ENCODE results near the gene CD3G.

Gene CD3G

DNA sequence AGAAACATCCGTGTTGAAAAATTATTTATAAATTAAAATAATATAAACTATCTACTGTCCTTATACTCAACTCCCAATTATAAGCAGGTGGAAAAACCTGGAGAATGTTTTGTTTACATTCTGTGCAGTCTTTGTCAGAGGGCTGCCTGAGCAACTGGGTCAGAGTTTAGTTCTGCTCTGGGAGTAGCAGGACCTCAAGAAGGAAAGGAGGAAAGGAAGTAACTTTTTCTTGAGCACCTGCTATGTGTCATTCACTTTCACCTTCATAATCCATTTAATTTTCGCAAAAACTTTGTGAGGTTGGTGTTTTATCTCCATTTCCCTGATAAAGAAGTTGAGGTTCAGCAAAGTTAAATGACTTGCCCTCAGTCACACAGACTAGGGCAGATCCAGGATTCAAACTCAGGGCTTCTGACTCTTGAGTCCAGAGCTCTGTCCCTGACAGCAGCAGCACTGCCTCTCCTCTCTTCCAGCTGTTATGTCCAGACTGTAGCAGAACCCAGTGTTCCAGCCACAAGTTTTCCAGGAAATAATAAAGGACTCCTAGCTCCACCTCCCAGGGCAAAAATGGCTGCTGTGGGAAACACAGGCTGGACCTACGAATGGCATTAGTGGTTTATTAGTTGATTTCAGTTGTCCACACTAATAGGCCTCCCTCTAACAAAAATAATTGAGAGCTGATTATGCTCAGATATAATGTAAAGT is 33.2 kb upstream of the CD3G start:
- Histone ChIP-seq H3K27me3 (ENCODE audit: control insufficient read depth in 1 of 2, insufficient read depth in 2 of 2, low read length in 2 of 2) (peaks cover 24% of the 10 kb centered on the region in 2 donors), H3K4me1 (ENCODE audit: control insufficient read depth, insufficient read depth, low read length) (peaks cover 6% of the 10 kb centered on the region), H3K27ac (ENCODE audit: low read length) (no peak overlapping the region), H3K36me3 (ENCODE audit: control insufficient read depth in 2 of 2, insufficient read depth in 2 of 2, low read length in 2 of 2) (no peaks in the 10 kb centered on the region), H3K9ac (ENCODE audit: low read length in 2 of 2) (no peak overlapping the region), H3K9me3 (ENCODE audit: control insufficient read depth in 2 of 2, low read length in 2 of 2) (no peaks in the 10 kb centered on the region), H3K4me3 (ENCODE audit: low read length in 2 of 2) (no peak overlapping the region)

- H3K4me1 ChIP-seq (ENCODE audit: control insufficient read depth, insufficient read depth, low read length): peaks cover 7% of the 10 kb centered on the region
- no peaks in the 10 kb centered on the region for H3K36me3 ChIP-seq (ENCODE audit: control insufficient read depth in 2 of 2, insufficient read depth in 2 of 2, low read length in 2 of 2)
- no peak overlapping the region for H3K4me3 ChIP-seq (ENCODE audit: low read length in 2 of 2)
- H3K27me3 ChIP-seq (ENCODE audit: control insufficient read depth in 1 of 2, insufficient read depth in 2 of 2, low read length in 2 of 2): peaks cover 24 to 25% of the 10 kb centered on the region in 2 donors
- H3K27ac ChIP-seq (ENCODE audit: low read length): no peak overlapping the region
- no peak overlapping the region for H3K9ac ChIP-seq (ENCODE audit: low read length in 2 of 2)
- no peaks in the 10 kb centered on the region for H3K9me3 ChIP-seq (ENCODE audit: control insufficient read depth in 2 of 2, low read length in 2 of 2)
These were observed 32.6 kb upstream of the CD3G start for GRCh38 chr11:118311518-118311917.

DNA sequence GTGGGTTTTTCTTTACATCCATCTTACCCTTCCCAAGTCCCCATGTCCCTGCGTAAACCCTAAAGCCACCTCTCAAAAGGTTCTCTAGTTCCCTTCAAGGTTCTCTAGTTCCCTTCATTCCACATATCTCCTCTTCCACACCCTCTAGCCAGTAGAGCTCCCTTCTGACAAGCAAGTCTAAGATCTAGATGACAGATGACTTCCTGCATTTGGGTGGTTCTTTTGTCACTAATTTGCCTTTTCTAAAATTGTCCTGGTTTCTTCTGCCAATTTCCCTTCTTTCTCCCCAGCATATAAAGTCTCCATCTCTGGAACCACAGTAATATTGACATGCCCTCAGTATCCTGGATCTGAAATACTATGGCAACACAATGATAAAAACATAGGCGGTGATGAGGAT is 31.8 kb upstream of the CD3G start:
- peaks cover 9% of the 10 kb centered on the region for H3K4me1 ChIP-seq (ENCODE audit: control insufficient read depth, insufficient read depth, low read length)

DNA sequence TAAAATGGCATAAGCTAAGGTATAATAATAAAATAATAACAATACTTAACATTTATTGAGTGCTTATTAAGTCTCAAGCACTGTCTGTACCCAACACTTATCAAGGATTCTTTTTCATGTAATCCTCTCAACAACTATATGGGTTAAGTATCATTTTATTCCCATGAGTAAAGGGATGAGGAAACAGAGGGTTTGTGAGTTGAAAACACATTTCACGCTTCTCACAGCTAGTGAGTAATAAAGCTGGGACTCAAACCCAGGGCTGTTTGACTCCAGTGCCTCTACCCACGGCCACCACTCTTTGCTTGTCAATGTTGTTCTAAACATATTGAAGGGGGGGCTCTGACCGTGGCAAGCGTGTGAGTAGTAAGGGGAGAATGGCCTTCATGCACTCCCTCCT is 30.9 kb upstream of the CD3G start:
- Histone ChIP-seq H3K27ac (ENCODE audit: low read length) (no peak overlapping the region), H3K36me3 (ENCODE audit: control insufficient read depth in 2 of 2, insufficient read depth in 2 of 2, low read length in 2 of 2) (no peaks in the 10 kb centered on the region), H3K9ac (ENCODE audit: low read length in 2 of 2) (no peak overlapping the region), H3K4me3 (ENCODE audit: low read length in 2 of 2) (no peak overlapping the region), H3K27me3 (ENCODE audit: control insufficient read depth in 1 of 2, insufficient read depth in 2 of 2, low read length in 2 of 2) (peaks cover 27 to 28% of the 10 kb centered on the region in 2 donors), H3K4me1 (ENCODE audit: control insufficient read depth, insufficient read depth, low read length) (peaks cover 9% of the 10 kb centered on the region), H3K9me3 (ENCODE audit: control insufficient read depth in 2 of 2, low read length in 2 of 2) (no peaks in the 10 kb centered on the region)

More for the DNA sequence above, 31.8 kb upstream of the CD3G start:
- Histone ChIP-seq H3K27ac (ENCODE audit: low read length) (no peak overlapping the region), H3K4me3 (ENCODE audit: low read length in 2 of 2) (no peak overlapping the region), H3K9me3 (ENCODE audit: control insufficient read depth in 2 of 2, low read length in 2 of 2) (no peaks in the 10 kb centered on the region), H3K9ac (ENCODE audit: low read length in 2 of 2) (no peak overlapping the region), H3K36me3 (ENCODE audit: control insufficient read depth in 2 of 2, insufficient read depth in 2 of 2, low read length in 2 of 2) (no peaks in the 10 kb centered on the region), H3K27me3 (ENCODE audit: control insufficient read depth in 1 of 2, insufficient read depth in 2 of 2, low read length in 2 of 2) (peaks cover 27 to 28% of the 10 kb centered on the region in 2 donors)

- Histone ChIP-seq H3K9ac (ENCODE audit: low read length in 2 of 2) (no peak overlapping the region), H3K4me3 (ENCODE audit: low read length in 2 of 2) (no peak overlapping the region), H3K27ac (ENCODE audit: low read length) (no peak overlapping the region)
These were observed 29.1 kb upstream of the CD3G start for GRCh38 chr11:118314988-118315411.

DNA sequence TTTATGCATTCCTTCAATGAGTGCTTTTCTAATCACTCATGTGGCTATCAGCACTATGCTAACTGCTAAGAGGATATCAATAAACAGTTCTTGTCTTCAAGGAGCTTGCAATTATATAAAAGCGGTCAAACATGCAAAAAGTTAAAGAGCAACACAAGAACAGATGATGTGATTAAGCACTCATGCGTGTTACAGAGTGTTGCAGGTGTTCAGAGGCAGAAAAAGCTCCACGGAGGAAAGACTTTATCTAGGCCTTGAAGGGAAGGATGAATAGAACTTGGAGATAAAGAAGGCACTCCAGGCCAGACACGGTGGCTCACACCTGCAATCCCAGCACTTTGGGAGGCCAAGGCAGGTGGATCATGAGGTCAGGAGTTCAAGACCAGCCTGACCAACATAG is 26.0 kb upstream of the CD3G start:
- H3K9ac ChIP-seq (ENCODE audit: low read length in 2 of 2): no peak overlapping the region
- H3K4me3 ChIP-seq (ENCODE audit: low read length in 2 of 2): no peak overlapping the region
- H3K27me3 ChIP-seq (ENCODE audit: control insufficient read depth in 1 of 2, insufficient read depth in 2 of 2, low read length in 2 of 2): peaks cover 24 to 27% of the 10 kb centered on the region in 2 donors
- no peak overlapping the region for H3K27ac ChIP-seq (ENCODE audit: low read length)
- H3K36me3 ChIP-seq (ENCODE audit: control insufficient read depth in 2 of 2, insufficient read depth in 2 of 2, low read length in 2 of 2): no peaks in the 10 kb centered on the region
- peaks cover 9% of the 10 kb centered on the region for H3K4me1 ChIP-seq (ENCODE audit: control insufficient read depth, insufficient read depth, low read length)
- no peaks in the 10 kb centered on the region for H3K9me3 ChIP-seq (ENCODE audit: control insufficient read depth in 2 of 2, low read length in 2 of 2)

More at GRCh38 chr11:118314988-118315411, 29.1 kb upstream of the CD3G start:
- H3K36me3 ChIP-seq (ENCODE audit: control insufficient read depth in 2 of 2, insufficient read depth in 2 of 2, low read length in 2 of 2): no peaks in the 10 kb centered on the region
- no peaks in the 10 kb centered on the region for H3K9me3 ChIP-seq (ENCODE audit: control insufficient read depth in 2 of 2, low read length in 2 of 2)
- H3K27me3 ChIP-seq (ENCODE audit: control insufficient read depth in 1 of 2, insufficient read depth in 2 of 2, low read length in 2 of 2): peaks cover 27 to 28% of the 10 kb centered on the region in 2 donors
- peaks cover 9% of the 10 kb centered on the region for H3K4me1 ChIP-seq (ENCODE audit: control insufficient read depth, insufficient read depth, low read length)

DNA sequence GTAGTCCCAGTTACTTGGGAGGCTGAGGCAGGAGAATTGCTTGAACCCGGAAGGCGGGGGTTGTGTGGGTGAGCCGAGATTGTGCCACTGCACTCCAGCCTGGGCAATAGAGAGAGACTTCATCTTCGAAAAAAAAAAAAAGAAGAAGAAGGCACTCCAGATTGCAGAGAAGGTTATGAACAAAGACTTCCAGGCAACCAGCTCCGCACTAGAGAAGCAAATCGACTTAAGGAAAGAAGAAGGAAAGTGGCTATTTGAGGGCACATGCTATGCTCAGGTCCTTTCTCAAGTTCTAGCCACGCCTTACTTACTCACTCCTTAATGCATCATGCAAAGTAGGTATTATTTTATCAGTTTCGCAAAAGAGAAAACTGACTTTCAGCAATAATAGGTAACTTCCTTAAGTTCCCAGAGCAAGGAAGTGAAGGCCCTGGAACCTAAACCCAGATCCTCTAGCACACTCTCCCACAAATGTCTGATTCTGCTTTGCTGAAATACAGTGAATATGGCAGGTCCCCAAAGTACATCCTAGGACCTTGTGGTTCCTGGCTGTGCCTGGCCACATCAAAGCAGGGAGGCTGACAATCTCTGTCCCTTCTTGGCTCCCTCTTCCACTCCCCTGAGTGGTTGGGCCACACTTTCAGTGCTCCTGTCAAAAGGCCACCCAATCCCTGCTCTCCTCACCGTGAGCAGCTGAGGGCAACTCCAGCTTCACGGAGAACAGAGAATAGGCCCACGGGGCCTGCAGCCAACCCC is 25.4 kb upstream of the CD3G start:
- peaks cover 9% of the 10 kb centered on the region for H3K4me1 ChIP-seq (ENCODE audit: control insufficient read depth, insufficient read depth, low read length)
- no peak overlapping the region for H3K4me3 ChIP-seq (ENCODE audit: low read length in 2 of 2)
- no peak overlapping the region for H3K9ac ChIP-seq (ENCODE audit: low read length in 2 of 2)
- no peak overlapping the region for H3K27ac ChIP-seq (ENCODE audit: low read length)
- H3K27me3 ChIP-seq (ENCODE audit: control insufficient read depth in 1 of 2, insufficient read depth in 2 of 2, low read length in 2 of 2): peaks cover 18 to 24% of the 10 kb centered on the region in 2 donors
- no peaks in the 10 kb centered on the region for H3K36me3 ChIP-seq (ENCODE audit: control insufficient read depth in 2 of 2, insufficient read depth in 2 of 2, low read length in 2 of 2)
- H3K9me3 ChIP-seq (ENCODE audit: control insufficient read depth in 2 of 2, low read length in 2 of 2): no peaks in the 10 kb centered on the region

DNA sequence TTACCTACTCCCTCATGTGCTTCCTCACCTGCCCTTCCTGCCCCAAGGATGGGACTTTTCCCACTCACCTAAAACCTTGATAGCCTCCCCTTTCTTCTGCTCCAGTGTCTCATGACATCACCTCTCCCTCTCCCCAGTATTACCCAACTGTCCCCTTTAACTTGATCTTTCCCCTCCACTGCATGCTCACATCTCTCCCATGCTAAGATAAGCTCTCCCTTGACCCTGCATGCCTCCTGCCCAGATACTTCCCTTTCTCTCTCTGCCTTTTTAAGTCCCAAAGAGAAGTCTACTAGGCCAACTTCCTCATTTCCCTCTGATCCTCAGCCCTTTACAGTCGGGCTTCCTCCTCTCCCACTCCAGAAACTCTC is 24.8 kb upstream of the CD3G start:
- no peak overlapping the region for H3K27ac ChIP-seq (ENCODE audit: low read length)
- H3K4me3 ChIP-seq (ENCODE audit: low read length in 2 of 2): no peak overlapping the region
- H3K36me3 ChIP-seq (ENCODE audit: control insufficient read depth in 2 of 2, insufficient read depth in 2 of 2, low read length in 2 of 2): no peaks in the 10 kb centered on the region
- peaks cover 13 to 18% of the 10 kb centered on the region in 2 donors for H3K27me3 ChIP-seq (ENCODE audit: control insufficient read depth in 1 of 2, insufficient read depth in 2 of 2, low read length in 2 of 2)
- no peaks in the 10 kb centered on the region for H3K9me3 ChIP-seq (ENCODE audit: control insufficient read depth in 2 of 2, low read length in 2 of 2)
- peaks cover 9% of the 10 kb centered on the region for H3K4me1 ChIP-seq (ENCODE audit: control insufficient read depth, insufficient read depth, low read length)
- no peak overlapping the region for H3K9ac ChIP-seq (ENCODE audit: low read length in 2 of 2)

DNA sequence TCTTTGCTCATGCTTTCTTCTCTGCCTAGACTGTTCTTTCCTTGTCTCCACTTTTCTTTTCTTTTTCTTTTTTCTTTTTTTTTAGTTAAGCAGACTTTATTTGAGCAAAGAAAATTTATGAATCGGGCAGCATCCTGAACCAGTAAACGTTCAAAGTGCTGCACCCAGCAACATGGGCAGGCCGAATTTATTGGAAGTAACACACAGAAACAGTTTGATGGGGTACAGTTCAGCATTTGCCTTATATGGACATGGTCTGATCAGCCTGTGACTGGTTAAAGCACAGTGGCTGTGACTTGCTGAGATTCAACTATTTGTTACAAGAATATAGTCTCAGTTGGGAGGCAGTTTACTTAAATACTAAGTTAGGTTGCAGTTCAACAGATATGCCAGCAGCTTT is 23.6 kb upstream of the CD3G start:
- H3K27ac ChIP-seq (ENCODE audit: low read length): no peak overlapping the region
- H3K36me3 ChIP-seq (ENCODE audit: control insufficient read depth in 2 of 2, insufficient read depth in 2 of 2, low read length in 2 of 2): no peaks in the 10 kb centered on the region
- H3K9ac ChIP-seq (ENCODE audit: low read length in 2 of 2): no peak overlapping the region
- H3K4me3 ChIP-seq (ENCODE audit: low read length in 2 of 2): no peak overlapping the region
- H3K9me3 ChIP-seq (ENCODE audit: control insufficient read depth in 2 of 2, low read length in 2 of 2): no peaks in the 10 kb centered on the region
- peaks cover 3% of the 10 kb centered on the region for H3K4me1 ChIP-seq (ENCODE audit: control insufficient read depth, insufficient read depth, low read length)
- H3K27me3 ChIP-seq (ENCODE audit: control insufficient read depth in 1 of 2, insufficient read depth in 2 of 2, low read length in 2 of 2): peaks cover 4 to 14% of the 10 kb centered on the region in 2 donors

DNA sequence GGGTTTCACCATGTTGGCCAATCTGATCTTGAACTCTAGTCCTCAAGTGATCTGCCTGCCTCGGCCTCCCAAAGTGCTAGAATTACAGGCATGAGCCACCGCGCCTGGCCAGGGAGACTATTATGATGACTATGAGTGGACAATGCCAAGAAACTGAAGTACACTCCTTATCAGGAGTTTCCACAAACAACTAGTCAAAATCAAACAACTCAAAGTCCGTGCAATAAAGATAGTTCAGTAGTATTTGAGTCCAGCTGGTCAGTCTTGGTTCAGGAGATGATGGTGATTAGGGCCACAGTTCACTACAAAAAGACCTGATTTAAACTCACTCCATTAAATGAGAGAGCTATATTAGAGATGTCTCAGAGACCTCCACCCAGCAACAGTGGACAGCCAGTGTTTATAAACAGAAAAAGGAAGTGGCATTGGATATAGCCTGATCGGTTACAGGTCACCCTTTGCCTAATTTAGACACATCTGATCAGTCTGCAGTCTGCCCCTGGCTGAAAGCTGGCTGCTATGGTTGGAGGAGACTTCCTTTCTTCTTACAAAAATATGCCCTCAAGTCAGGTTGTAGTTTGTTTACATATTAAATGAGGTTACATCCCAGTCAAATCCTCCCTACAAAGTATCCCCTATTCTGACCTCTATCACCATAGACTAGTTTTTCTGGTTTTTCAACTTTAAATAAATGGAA is 22.6 kb upstream of the CD3G start:
- H3K9me3 ChIP-seq (ENCODE audit: control insufficient read depth in 2 of 2, low read length in 2 of 2): no peaks in the 10 kb centered on the region
- no peak overlapping the region for H3K4me3 ChIP-seq (ENCODE audit: low read length in 2 of 2)
- peaks cover 1% of the 10 kb centered on the region for H3K4me1 ChIP-seq (ENCODE audit: control insufficient read depth, insufficient read depth, low read length)
- H3K27me3 ChIP-seq (ENCODE audit: control insufficient read depth in 1 of 2, insufficient read depth in 2 of 2, low read length in 2 of 2): peaks cover 3 to 13% of the 10 kb centered on the region in 2 donors
- H3K9ac ChIP-seq (ENCODE audit: low read length in 2 of 2): no peak overlapping the region
- no peak overlapping the region for H3K27ac ChIP-seq (ENCODE audit: low read length)
- no peaks in the 10 kb centered on the region for H3K36me3 ChIP-seq (ENCODE audit: control insufficient read depth in 2 of 2, insufficient read depth in 2 of 2, low read length in 2 of 2)

Data from stomach smooth muscle (tissue), 2 donors.